Keratinocyte (primary cell): ENCODE measurements around the gene TMEM271. TPM values are rescaled to one million over a fixed set of nuclear protein-coding genes. Genes with fewer than 3 reads are reported as not detected.

ENCODE experiments used
- DNase-seq: peaks from one replicate; pipeline ENCODE4 v3.0.0-alpha.2; 2011; ENCODE audit warnings: low read depth, missing footprints, low spot score
- FAIRE-seq: peaks from 2 replicates; lab custom pipeline; 2011; peaks lifted over from hg19 to GRCh38; lab: Jason Lieb, UNC
- H2AFZ ChIP-seq: 2 replicates; pipeline ENCODE4 v1.6.0; 2012; ENCODE audit warnings: low read length, control low read depth, inconsistent platforms; ENCODE audit not compliant: control insufficient read depth
- H3K27ac ChIP-seq: 2 replicates; pipeline ENCODE4 v1.5.1; 2011; ENCODE audit warnings: low read length; ENCODE audit not compliant: control insufficient read depth, insufficient read depth
- H3K27me3 ChIP-seq: 3 replicates; pipeline ENCODE4 v1.6.0; 2011; ENCODE audit warnings: low read length; ENCODE audit not compliant: control insufficient read depth, insufficient read depth; ENCODE audit errors: extremely low read depth
- H3K36me3 ChIP-seq, 2 experiments: 2 replicates in 1 of 2; 3 replicates in 1 of 2; pipeline ENCODE4 v1.5.1; 2011; ENCODE audit warnings: low read length in 2 of 2, mild to moderate bottlenecking in 1 of 2; ENCODE audit not compliant: control insufficient read depth in 2 of 2, insufficient read depth in 2 of 2; ENCODE audit errors: extremely low read depth in 1 of 2
- H3K4me1 ChIP-seq: 3 replicates; pipeline ENCODE4 v1.5.1; 2011; ENCODE audit warnings: low read length; ENCODE audit not compliant: control insufficient read depth, insufficient read depth; ENCODE audit errors: extremely low read depth
- H3K4me2 ChIP-seq: 3 replicates; pipeline ENCODE4 v1.6.0; 2011; ENCODE audit warnings: low read depth, low read length; ENCODE audit not compliant: control insufficient read depth, insufficient read depth; ENCODE audit errors: extremely low read depth
- H3K4me3 ChIP-seq, 3 experiments: fragments of 200-600 bp in 1 of 3; sonication (generic) in 1 of 3; 2 replicates in 2 of 3; 3 replicates in 1 of 3; pipeline ENCODE4 v1.5.1; 2011 to 2016; ENCODE audit warnings: low read length in 3 of 3, mild to moderate bottlenecking in 3 of 3, control low read depth in 2 of 3, inconsistent platforms in 1 of 3, low read depth in 1 of 3, mixed read lengths in 1 of 3, mixed run types in 1 of 3, moderate library complexity in 1 of 3; ENCODE audit not compliant: control insufficient read depth in 2 of 3, insufficient read depth in 2 of 3; ENCODE audit errors: extremely low read depth in 1 of 3
- H3K79me2 ChIP-seq: 2 replicates; pipeline ENCODE4 v1.6.0; 2012; ENCODE audit warnings: low read length; ENCODE audit not compliant: control insufficient read depth, insufficient read depth
- H3K9ac ChIP-seq: 3 replicates; pipeline ENCODE4 v1.6.0; 2011; ENCODE audit warnings: low read length; ENCODE audit not compliant: control insufficient read depth, insufficient read depth; ENCODE audit errors: extremely low read depth
- H3K9me1 ChIP-seq: 3 replicates; pipeline ENCODE4 v1.6.0; 2011; ENCODE audit warnings: low read length; ENCODE audit not compliant: control insufficient read depth, insufficient read depth; ENCODE audit errors: extremely low read depth
- H3K9me3 ChIP-seq: 2 replicates; pipeline ENCODE4 v1.5.1; 2012; ENCODE audit warnings: low read depth, low read length; ENCODE audit not compliant: control insufficient read depth
- H4K20me1 ChIP-seq: 3 replicates; pipeline ENCODE4 v1.6.0; 2011; ENCODE audit warnings: low read length; ENCODE audit not compliant: control insufficient read depth, insufficient read depth; ENCODE audit errors: extremely low read depth
- CTCF ChIP-seq, 3 experiments: IDR thresholded peaks in 1 of 3; conservative IDR thresholded peaks in 1 of 3; optimal IDR thresholded peaks in 1 of 3; 2 replicates in 2 of 3; 3 replicates in 1 of 3; pipeline versions ENCODE3 to v1.5.1; 2011; ENCODE audit warnings: low read length in 3 of 3, mild to moderate bottlenecking in 3 of 3, moderate library complexity in 2 of 3, control low read depth in 1 of 3, inconsistent platforms in 1 of 3; ENCODE audit not compliant: insufficient read depth in 2 of 3; ENCODE audit errors: extremely low read depth in 1 of 3
- EZH2 ChIP-seq: IDR thresholded peaks from one replicate; pipeline ENCODE4 v1.6.1; 2012; ENCODE audit warnings: inconsistent platforms, mild to moderate bottlenecking, low read length, moderate library complexity
- dilution Hi-C: fragments of 300-500 bp; cut with MboI; formaldehyde crosslinking; loops from one replicate; pipeline ENCODE4 v1.7.0; 2020; ENCODE audit warnings: low sequenced_read_pairs; ENCODE audit not compliant: extremely low pct_ligation_motif_present
- polyA plus RNA-seq, 5 experiments: library from polyadenylated mRNA; depleted of rRNA in 3 of 5; stranded (reverse) in 3 of 5; stranded (forward) in 1 of 5; unstranded in 1 of 5; fragments of >200 nt; gene quantifications; 1 replicate in 1 of 5; 2 replicates in 3 of 5; 3 replicates in 1 of 5; pipeline versions ENCODE4 v1.2.1 to v1.2.3, GENCODE V29; 2011 to 2012; ENCODE audit warnings: missing spikeins in 2 of 5, low read depth in 1 of 5, low replicate concordance in 1 of 5

The TMEM271 gene
- polyA plus RNA-seq, 1 donor (not counting 4 experiments of a cell fraction or from before 2014, with no cell fraction given): not detected

- Histone ChIP-seq H3K9me3 (no peaks in the 10 kb centered on the region), H4K20me1 (no peaks in the 10 kb centered on the region), H3K9me1 (no peaks in the 10 kb centered on the region), H3K79me2 (no peaks in the 10 kb centered on the region), H3K4me1 (peaks cover 5% of the 10 kb centered on the region), H3K27ac (no peak overlapping the region), H3K4me3 (no peak overlapping the region), H3K27me3 (peaks cover 21% of the 10 kb centered on the region), H3K36me3 (no peaks in the 10 kb centered on the region), H2AFZ (no peak overlapping the region), H3K9ac (no peak overlapping the region), H3K4me2 (no peak overlapping the region)
- no peak for TF ChIP-seq EZH2
- no peak for TF ChIP-seq CTCF (optimal IDR thresholded peaks at IDR 0.05 in 1 of 3, IDR thresholded peaks at IDR 0.05 in 1 of 3, conservative IDR thresholded peaks at IDR 0.05 in 1 of 3; ENCODE audit: extremely low read depth in 1 of 3, insufficient read depth in 2 of 3, low read length in 3 of 3)
- FAIRE-seq: no peak
- dilution Hi-C loops: no loop called here
- DNase-seq: no peak
Measured at GRCh38 chr4:609400-610050, 33.4 kb upstream of the TMEM271 start.

- dilution Hi-C loops: no loop called here
- no peak overlapping the region for H3K9ac ChIP-seq
- no peak overlapping the region for H3K27ac ChIP-seq
- H3K9me1 ChIP-seq: no peaks in the 10 kb centered on the region
- no peak for FAIRE-seq
- no peaks in the 10 kb centered on the region for H3K9me3 ChIP-seq
- H3K4me3 ChIP-seq: no peak overlapping the region
- DNase-seq: no peak
- H3K79me2 ChIP-seq: no peaks in the 10 kb centered on the region
- peaks cover 21% of the 10 kb centered on the region for H3K27me3 ChIP-seq
- peaks cover 5% of the 10 kb centered on the region for H3K4me1 ChIP-seq
- no peak for TF ChIP-seq EZH2
- no peak for TF ChIP-seq CTCF (optimal IDR thresholded peaks at IDR 0.05 in 1 of 3, IDR thresholded peaks at IDR 0.05 in 1 of 3, conservative IDR thresholded peaks at IDR 0.05 in 1 of 3; ENCODE audit: extremely low read depth in 1 of 3, insufficient read depth in 2 of 3, low read length in 3 of 3)
- H2AFZ ChIP-seq: no peak overlapping the region
- no peaks in the 10 kb centered on the region for H3K36me3 ChIP-seq
- no peak overlapping the region for H3K4me2 ChIP-seq
- H4K20me1 ChIP-seq: no peaks in the 10 kb centered on the region
Measured at GRCh38 chr4:608236-608635, 32.1 kb upstream of the TMEM271 start.
